Measurements from ENCODE around the gene PLA2G4C. TPM values are rescaled to one million over a fixed set of nuclear protein-coding genes. Genes with fewer than 3 reads are reported as not detected.

PLA2G4C gene
- polyA plus RNA-seq, 2 of the 4 experiments (the other 2 are of a cell fraction) = 1.4 to 2.1 TPM

DNA sequence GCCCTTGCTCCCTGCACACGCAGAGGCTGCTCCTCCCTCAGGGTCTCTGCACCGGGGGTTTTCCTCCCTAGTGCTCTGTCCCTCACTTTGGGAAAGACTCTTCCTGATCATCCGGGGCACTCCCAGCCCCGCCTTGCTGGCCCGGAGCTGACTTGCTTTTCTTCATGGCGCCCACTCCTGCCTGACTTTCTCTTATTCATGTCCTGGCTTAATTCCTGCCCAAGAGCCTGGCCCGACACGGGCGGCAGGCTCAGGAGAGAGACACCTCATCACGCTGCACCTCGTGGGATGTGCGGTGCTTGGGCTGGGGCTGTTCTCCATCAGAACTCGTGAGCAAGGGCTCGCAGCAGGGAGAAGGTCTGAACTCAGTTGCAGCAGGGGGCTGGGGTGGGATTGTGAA is 11.8 kb upstream of the PLA2G4C start:
- DNase-seq (ENCODE audit: low read depth in 1 of 2, low spot score in 1 of 2) = no peak
- TF ChIP-seq, protein P1, sequence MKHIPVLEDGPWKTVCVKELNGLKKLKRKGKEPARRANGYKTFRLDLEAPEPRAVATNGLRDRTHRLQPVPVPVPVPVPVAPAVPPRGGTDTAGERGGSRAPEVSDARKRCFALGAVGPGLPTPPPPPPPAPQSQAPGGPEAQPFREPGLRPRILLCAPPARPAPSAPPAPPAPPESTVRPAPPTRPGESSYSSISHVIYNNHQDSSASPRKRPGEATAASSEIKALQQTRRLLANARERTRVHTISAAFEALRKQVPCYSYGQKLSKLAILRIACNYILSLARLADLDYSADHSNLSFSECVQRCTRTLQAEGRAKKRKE (CRISPR knock-in tag; IDR thresholded peaks at IDR 0.05; ENCODE audit: low read depth) = no peak
- TF ChIP-seq NR3C1 (IDR thresholded peaks at IDR 0.05) (no peak), EHMT2 (IDR thresholded peaks at IDR 0.05; ENCODE audit: low read depth) (no peak), FOSB (CRISPR knock-in tag; IDR thresholded peaks at IDR 0.05) (no peak), FOSL2 (IDR thresholded peaks at IDR 0.05) (no peak), FOSL2 (CRISPR knock-in tag; IDR thresholded peaks at IDR 0.05) (no peak), SMC3 (IDR thresholded peaks at IDR 0.05) (no peak), TFCP2L1 (CRISPR knock-in tag; IDR thresholded peaks at IDR 0.05) (no peak), NPAS2 (CRISPR knock-in tag; IDR thresholded peaks at IDR 0.05; ENCODE audit: borderline replicate concordance) (no peak), HOXB13 (CRISPR knock-in tag; IDR thresholded peaks at IDR 0.05; ENCODE audit: low read depth) (no peak), HEYL (CRISPR knock-in tag; IDR thresholded peaks at IDR 0.05) (no peak), RAD21 (conservative IDR thresholded peaks at IDR 0.05 in 1 of 2, IDR thresholded peaks at IDR 0.05 in 1 of 2) (no peak)
- TF ChIP-seq, protein P2, sequence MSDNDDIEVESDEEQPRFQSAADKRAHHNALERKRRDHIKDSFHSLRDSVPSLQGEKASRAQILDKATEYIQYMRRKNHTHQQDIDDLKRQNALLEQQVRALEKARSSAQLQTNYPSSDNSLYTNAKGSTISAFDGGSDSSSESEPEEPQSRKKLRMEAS (IDR thresholded peaks at IDR 0.05) = no peak
- TF ChIP-seq, protein P3, sequence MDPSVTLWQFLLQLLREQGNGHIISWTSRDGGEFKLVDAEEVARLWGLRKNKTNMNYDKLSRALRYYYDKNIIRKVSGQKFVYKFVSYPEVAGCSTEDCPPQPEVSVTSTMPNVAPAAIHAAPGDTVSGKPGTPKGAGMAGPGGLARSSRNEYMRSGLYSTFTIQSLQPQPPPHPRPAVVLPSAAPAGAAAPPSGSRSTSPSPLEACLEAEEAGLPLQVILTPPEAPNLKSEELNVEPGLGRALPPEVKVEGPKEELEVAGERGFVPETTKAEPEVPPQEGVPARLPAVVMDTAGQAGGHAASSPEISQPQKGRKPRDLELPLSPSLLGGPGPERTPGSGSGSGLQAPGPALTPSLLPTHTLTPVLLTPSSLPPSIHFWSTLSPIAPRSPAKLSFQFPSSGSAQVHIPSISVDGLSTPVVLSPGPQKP (IDR thresholded peaks at IDR 0.05; ENCODE audit: low read depth, low read length) = no peak
- no peak overlapping the region for H3K4me2 ChIP-seq
- no peak for ATAC-seq
- no peak overlapping the region for H3K4me3 ChIP-seq
- 92% methylated on average over 14 of the region's 14 CpGs for WGBS (ENCODE audit: missing lambda C conversion rate)
- H3K27ac ChIP-seq = no peak overlapping the region
- no peaks in the 10 kb centered on the region for H3K9me3 ChIP-seq
- FAIRE-seq = no peak
- no peaks in the 10 kb centered on the region for H3K4me1 ChIP-seq
- ChIA-PET POLR2A (interaction anchor here (1.1 kb wide), 1 partner anchor 12 kb away, joined by 4 read pairs; the partner anchor contains the start of gene PLA2G4C), CTCF (interaction anchor here (1.7 to 10.4 kb wide), 3 partner anchors 13 to 30 kb away, joined by 3 to 111 read pairs (median 18); partner anchors contain the start of gene PLA2G4C)

DNA sequence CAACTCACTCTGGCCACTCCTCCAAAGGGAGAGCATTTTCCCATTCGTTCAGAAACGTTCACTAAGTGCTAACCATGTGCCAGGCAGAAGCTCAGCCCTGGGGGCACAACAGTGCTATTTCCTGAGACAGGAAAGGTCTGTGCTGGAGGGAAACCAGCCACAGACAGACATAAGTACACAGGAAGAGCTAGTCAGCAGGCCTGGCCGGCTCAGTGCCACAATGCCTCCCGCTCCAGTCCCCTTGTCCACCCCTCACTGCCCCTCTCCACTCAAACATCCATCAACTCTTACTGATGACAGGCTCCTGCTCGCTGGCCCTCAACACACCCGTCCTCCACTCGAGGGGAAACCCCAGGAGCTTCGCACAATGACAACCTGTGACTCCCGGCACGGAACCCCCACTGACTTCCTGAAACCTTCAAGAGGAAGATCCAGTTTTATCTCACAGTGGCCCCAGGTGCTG is 11.3 kb upstream of the PLA2G4C start:
- Histone ChIP-seq H3K4me1 (no peaks in the 10 kb centered on the region), H3K4me2 (no peak overlapping the region), H3K9me3 (no peaks in the 10 kb centered on the region), H3K4me3 (no peak overlapping the region), H3K27ac (no peak overlapping the region)
- ChIA-PET CTCF (interaction anchor here (1.7 to 10.4 kb wide), 3 partner anchors 13 to 31 kb away, joined by 3 to 111 read pairs (median 18); partner anchors contain the start of gene PLA2G4C), POLR2A (interaction anchor here (1.1 kb wide), 1 partner anchor 12 kb away, joined by 4 read pairs; the partner anchor contains the start of gene PLA2G4C)
- WGBS (ENCODE audit: missing lambda C conversion rate) = 92% methylated on average over 10 of the region's 10 CpGs
- DNase-seq (ENCODE audit: low read depth in 1 of 2, low spot score in 1 of 2) (no peak), ATAC-seq (no peak), FAIRE-seq (no peak)
- TF ChIP-seq EHF (CRISPR knock-in tag; IDR thresholded peaks at IDR 0.05) = no peak
- no peak for TF ChIP-seq EHMT2 (IDR thresholded peaks at IDR 0.05; ENCODE audit: low read depth)
- TF ChIP-seq RNF2 (IDR thresholded peaks at IDR 0.05; ENCODE audit: borderline replicate concordance, low read depth) = no peak
- TF ChIP-seq, protein P4, sequence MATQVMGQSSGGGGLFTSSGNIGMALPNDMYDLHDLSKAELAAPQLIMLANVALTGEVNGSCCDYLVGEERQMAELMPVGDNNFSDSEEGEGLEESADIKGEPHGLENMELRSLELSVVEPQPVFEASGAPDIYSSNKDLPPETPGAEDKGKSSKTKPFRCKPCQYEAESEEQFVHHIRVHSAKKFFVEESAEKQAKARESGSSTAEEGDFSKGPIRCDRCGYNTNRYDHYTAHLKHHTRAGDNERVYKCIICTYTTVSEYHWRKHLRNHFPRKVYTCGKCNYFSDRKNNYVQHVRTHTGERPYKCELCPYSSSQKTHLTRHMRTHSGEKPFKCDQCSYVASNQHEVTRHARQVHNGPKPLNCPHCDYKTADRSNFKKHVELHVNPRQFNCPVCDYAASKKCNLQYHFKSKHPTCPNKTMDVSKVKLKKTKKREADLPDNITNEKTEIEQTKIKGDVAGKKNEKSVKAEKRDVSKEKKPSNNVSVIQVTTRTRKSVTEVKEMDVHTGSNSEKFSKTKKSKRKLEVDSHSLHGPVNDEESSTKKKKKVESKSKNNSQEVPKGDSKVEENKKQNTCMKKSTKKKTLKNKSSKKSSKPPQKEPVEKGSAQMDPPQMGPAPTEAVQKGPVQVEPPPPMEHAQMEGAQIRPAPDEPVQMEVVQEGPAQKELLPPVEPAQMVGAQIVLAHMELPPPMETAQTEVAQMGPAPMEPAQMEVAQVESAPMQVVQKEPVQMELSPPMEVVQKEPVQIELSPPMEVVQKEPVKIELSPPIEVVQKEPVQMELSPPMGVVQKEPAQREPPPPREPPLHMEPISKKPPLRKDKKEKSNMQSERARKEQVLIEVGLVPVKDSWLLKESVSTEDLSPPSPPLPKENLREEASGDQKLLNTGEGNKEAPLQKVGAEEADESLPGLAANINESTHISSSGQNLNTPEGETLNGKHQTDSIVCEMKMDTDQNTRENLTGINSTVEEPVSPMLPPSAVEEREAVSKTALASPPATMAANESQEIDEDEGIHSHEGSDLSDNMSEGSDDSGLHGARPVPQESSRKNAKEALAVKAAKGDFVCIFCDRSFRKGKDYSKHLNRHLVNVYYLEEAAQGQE (IDR thresholded peaks at IDR 0.05) = no peak
- no peak for TF ChIP-seq SMC3 (IDR thresholded peaks at IDR 0.05)
- no peak for TF ChIP-seq HOXB13 (CRISPR knock-in tag; IDR thresholded peaks at IDR 0.05; ENCODE audit: low read depth)
- no peak for TF ChIP-seq POLR2AphosphoS2 (conservative IDR thresholded peaks at IDR 0.05; ENCODE audit: low read length)
- no peak for TF ChIP-seq HOXA7 (CRISPR knock-in tag; IDR thresholded peaks at IDR 0.05)
- no peak for TF ChIP-seq NPAS2 (CRISPR knock-in tag; IDR thresholded peaks at IDR 0.05; ENCODE audit: borderline replicate concordance)
- TF ChIP-seq KDM5A (IDR thresholded peaks at IDR 0.05) = no peak
- TF ChIP-seq EP300 (IDR thresholded peaks at IDR 0.05) = no peak
- TF ChIP-seq, protein P5, sequence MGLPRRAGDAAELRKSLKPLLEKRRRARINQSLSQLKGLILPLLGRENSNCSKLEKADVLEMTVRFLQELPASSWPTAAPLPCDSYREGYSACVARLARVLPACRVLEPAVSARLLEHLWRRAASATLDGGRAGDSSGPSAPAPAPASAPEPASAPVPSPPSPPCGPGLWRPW (IDR thresholded peaks at IDR 0.05) = no peak
- TF ChIP-seq, protein P1 (CRISPR knock-in tag; IDR thresholded peaks at IDR 0.05; ENCODE audit: low read depth) = no peak
- no peak for TF ChIP-seq TP53 (CRISPR knock-in tag; IDR thresholded peaks at IDR 0.05)

Data from A549 (cell line).